Measurements from ENCODE around the gene MCM9. TPM values are rescaled to one million over a fixed set of nuclear protein-coding genes. Genes with fewer than 3 reads are reported as not detected.

The MCM9 gene
- total and polyA plus RNA-seq, 2 of the 13 experiments (the other 11 are each of a cell fraction or from before 2014, with no cell fraction given) = 3.8 to 17.2 TPM

DNA sequence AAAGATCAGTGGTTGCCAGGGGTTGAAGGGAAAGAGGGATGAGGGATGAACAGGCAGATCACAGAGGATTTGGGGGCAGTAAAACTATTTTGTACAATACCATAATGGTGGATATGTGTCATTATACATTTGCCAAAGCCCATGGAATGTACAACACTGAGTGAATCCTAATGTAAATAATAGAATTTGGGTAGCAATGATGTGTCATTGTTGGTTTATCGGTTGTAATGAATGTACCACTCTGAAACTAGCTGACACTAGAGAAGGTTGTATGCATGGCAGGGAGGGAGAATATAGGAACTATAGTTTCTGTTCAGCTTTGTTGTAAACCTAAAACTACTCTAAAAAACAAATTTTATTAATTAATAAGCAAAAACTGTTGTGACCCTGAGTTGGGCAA, 58.8 kb downstream of the MCM9 start:
- in situ Hi-C loops (cut with HindIII; ENCODE audit: extremely low pct_ligation_motif_present, low pct_unique_long_range_greater_than_20kb) (no loop called here), intact Hi-C loops (cut with micrococcal nuclease; ENCODE audit: unreplicated experiment) (no loop called here)
- no peaks in the 10 kb centered on the region for H3K27me3 ChIP-seq (ENCODE audit: control insufficient read depth in 1 of 2, insufficient read depth in 2 of 2, low read length in 2 of 2)
- H3K9ac ChIP-seq (ENCODE audit: insufficient read depth, low read depth, low read length) = no peak overlapping the region
- no peaks in the 10 kb centered on the region for H4K20me1 ChIP-seq (ENCODE audit: insufficient read depth, low read length)
- no peaks in the 10 kb centered on the region for H3K36me3 ChIP-seq (replicated peaks in 1 of 2; ENCODE audit: control insufficient read depth in 1 of 2, insufficient read depth in 2 of 2, low read length in 2 of 2)
- ChIA-PET CTCF (ENCODE audit: low intra/inter-chr PET ratio, low total read pairs) (no interaction called here), POLR2A (no interaction called here)
- H3K27ac ChIP-seq (ENCODE audit: extremely low read length, insufficient read depth, low read length) = no peak overlapping the region
- H3K4me1 ChIP-seq (ENCODE audit: insufficient read depth, low read length) = 0 out of 2 replicates have a peak, but pooled peaks cover 5% of the 10 kb centered on the region
- ATAC-seq (no peak), FAIRE-seq (no peak), DNase-seq (ENCODE audit: low spot score) (peak; percentile 39)
- no peaks in the 10 kb centered on the region for H3K9me3 ChIP-seq (ENCODE audit: low read length)
- TF ChIP-seq ZNF543 (CRISPR knock-in tag; IDR thresholded peaks at IDR 0.05) (no peak), SMAD9 (CRISPR knock-in tag; IDR thresholded peaks at IDR 0.05) (no peak), CAMTA2 (CRISPR knock-in tag; IDR thresholded peaks at IDR 0.05; ENCODE audit: borderline replicate concordance) (no peak), ZNF20 (CRISPR knock-in tag; IDR thresholded peaks at IDR 0.05) (no peak), KDM3A (CRISPR knock-in tag; IDR thresholded peaks at IDR 0.05; ENCODE audit: low read depth) (no peak), MED1 (CRISPR knock-in tag; IDR thresholded peaks at IDR 0.05) (no peak), MEIS1 (CRISPR knock-in tag; IDR thresholded peaks at IDR 0.05; ENCODE audit: borderline replicate concordance) (no peak), TSC22D2 (CRISPR knock-in tag; IDR thresholded peaks at IDR 0.05; ENCODE audit: borderline replicate concordance) (no peak)
- TF ChIP-seq, protein P1, sequence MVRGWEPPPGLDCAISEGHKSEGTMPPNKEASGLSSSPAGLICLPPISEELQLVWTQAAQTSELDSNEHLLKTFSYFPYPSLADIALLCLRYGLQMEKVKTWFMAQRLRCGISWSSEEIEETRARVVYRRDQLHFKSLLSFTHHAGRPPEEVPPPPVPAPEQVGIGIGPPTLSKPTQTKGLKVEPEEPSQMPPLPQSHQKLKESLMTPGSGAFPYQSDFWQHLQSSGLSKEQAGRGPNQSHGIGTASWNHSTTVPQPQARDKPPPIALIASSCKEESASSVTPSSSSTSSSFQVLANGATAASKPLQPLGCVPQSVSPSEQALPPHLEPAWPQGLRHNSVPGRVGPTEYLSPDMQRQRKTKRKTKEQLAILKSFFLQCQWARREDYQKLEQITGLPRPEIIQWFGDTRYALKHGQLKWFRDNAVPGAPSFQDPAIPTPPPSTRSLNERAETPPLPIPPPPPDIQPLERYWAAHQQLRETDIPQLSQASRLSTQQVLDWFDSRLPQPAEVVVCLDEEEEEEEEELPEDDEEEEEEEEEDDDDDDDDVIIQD (CRISPR knock-in tag; IDR thresholded peaks at IDR 0.05; ENCODE audit: low read depth) = peak; percentile 72; the same call in 1 of the 2 replicates
- no peak overlapping the region for H2AFZ ChIP-seq (ENCODE audit: low read length)
- WGBS (ENCODE audit: low lambda C conversion rate) = 95% methylated on average over 1 of the region's 1 CpG
- no peak overlapping the region for H3K4me3 ChIP-seq (replicated peaks in 1 of 3; ENCODE audit: insufficient read depth in 1 of 3, low read depth in 2 of 3, low read length in 3 of 3)
- BruUV-seq (replicated peaks) = no TSS peak
- no peak overlapping the region for H3K4me2 ChIP-seq (ENCODE audit: low read depth, low read length)
- H3K79me2 ChIP-seq (ENCODE audit: insufficient read depth, low read length) = no peaks in the 10 kb centered on the region
